ENCODE results near the gene RNASEH1. TPM values are rescaled to one million over a fixed set of nuclear protein-coding genes. Genes with fewer than 3 reads are reported as not detected.

Gene RNASEH1
- total and polyA plus RNA-seq, 2 of the 8 experiments (the other 6 are each of a cell fraction or from before 2014, with no cell fraction given) = 11.7 to 42.7 TPM

GRCh38 chr2:3547915-3548314 is 10.2 kb downstream of the RNASEH1 start:
- Histone ChIP-seq H2AK5ac (ENCODE audit: low read depth, low read length) (no peak overlapping the region), H3K4me3 (ENCODE audit: extremely low read depth in 1 of 4, insufficient read depth in 2 of 4, low read depth in 3 of 4, low read length in 4 of 4) (no peak overlapping the region), H3K56ac (replicated peaks; ENCODE audit: insufficient read length, low read depth, low read length) (no peak overlapping the region), H3K9me3 (ENCODE audit: insufficient read depth in 2 of 2, low read depth in 1 of 2, low read length in 1 of 2) (no peaks in the 10 kb centered on the region), H2BK12ac (ENCODE audit: low read depth, low read length) (no peak overlapping the region), H4K91ac (replicated peaks; ENCODE audit: insufficient read length, low read length) (no peak overlapping the region), H4K8ac (ENCODE audit: extremely low read depth, insufficient read depth, low read length) (no peak overlapping the region), H3K79me2 (ENCODE audit: control insufficient read depth in 1 of 2, insufficient read depth in 2 of 2, low read length in 2 of 2) (peaks cover 0 to 6% of the 10 kb centered on the region in 2 experiments; a peak in 1 of 4 replicates), H3K14ac (ENCODE audit: insufficient read length) (no peak overlapping the region), H3K9ac (replicated peaks in 1 of 4; ENCODE audit: extremely low read depth in 1 of 4, low read depth in 3 of 4, low read length in 3 of 4) (no peak overlapping the region), H2BK20ac (ENCODE audit: low read length) (no peak overlapping the region), H4K20me1 (replicated peaks in 1 of 2; ENCODE audit: control insufficient read depth in 1 of 2, insufficient read depth in 2 of 2, low read length in 2 of 2) (peaks cover 0 to 10% of the 10 kb centered on the region in 2 experiments), H3K27me3 (replicated peaks in 1 of 4; ENCODE audit: control insufficient read depth in 3 of 4, extremely low read depth in 1 of 4, insufficient read depth in 3 of 4, low read length in 3 of 4) (no peaks in the 10 kb centered on the region), H3K36me3 (ENCODE audit: control insufficient read depth in 2 of 4, insufficient read depth in 4 of 4, low read length in 3 of 4) (peaks cover 52 to 95% (median 82%) of the 10 kb centered on the region in 4 experiments), H3K18ac (ENCODE audit: extremely low read depth, low read length) (no peak overlapping the region), H2BK120ac (replicated peaks; ENCODE audit: low read depth, low read length) (no peak overlapping the region), H3K23ac (ENCODE audit: insufficient read length) (no peak overlapping the region), H4K5ac (ENCODE audit: insufficient read length, low read depth, low read length) (no peak overlapping the region), H3K4me2 (ENCODE audit: insufficient read depth in 1 of 2, low read depth in 2 of 2, low read length in 2 of 2) (no peak overlapping the region), H3K23me2 (ENCODE audit: low read depth, low read length) (no peaks in the 10 kb centered on the region; the same call in 1 of the 2 replicates), H3K27ac (ENCODE audit: low read depth, low read length) (no peak overlapping the region), H2BK5ac (ENCODE audit: low read depth, low read length) (no peak overlapping the region), H2BK15ac (ENCODE audit: low read length) (no peak overlapping the region), H3K4me1 (replicated peaks in 1 of 4; ENCODE audit: control insufficient read depth in 3 of 4, insufficient read depth in 4 of 4, low read length in 3 of 4) (no peaks in the 10 kb centered on the region), H3K4ac (replicated peaks; ENCODE audit: insufficient read length, low read depth, low read length) (no peak overlapping the region), H2AFZ (ENCODE audit: low read length) (no peak overlapping the region), H3K79me1 (ENCODE audit: low read depth, low read length) (peaks cover 4% of the 10 kb centered on the region; the same call in 1 of the 2 replicates)
- TF ChIP-seq TAF1 (IDR thresholded peaks at IDR 0.05; ENCODE audit: low read depth, low read length) = no peak
- no peak for TF ChIP-seq SIN3A (conservative IDR thresholded peaks at IDR 0.05 in 1 of 2, IDR thresholded peaks at IDR 0.05 in 1 of 2; ENCODE audit: low read depth in 1 of 2, low read length in 2 of 2)
- TF ChIP-seq CHD2 (IDR thresholded peaks at IDR 0.05; ENCODE audit: low read length) = no peak
- TF ChIP-seq PHF8 (conservative IDR thresholded peaks at IDR 0.05; ENCODE audit: low read depth, low read length) = no peak
- POLR2A ChIA-PET (ENCODE audit: partially characterized antibody) = interaction anchor here (0.9 to 1.7 kb wide), 2 partner anchors 10 to 40 kb away, joined by 3 to 12 read pairs; partner anchors contain the start of gene RNASEH1
- DNase-seq (ENCODE audit: low read depth in 1 of 2, low spot score in 2 of 2) (no peak), FAIRE-seq (no peak)
- CTCF ChIA-PET (ENCODE audit: partially characterized antibody) = interaction anchor here (1.0 to 1.2 kb wide), 2 partner anchors 11 kb away, joined by 3 to 4 read pairs; no protein-coding TSS in a partner anchor
- WGBS, 2 experiments (ENCODE audit: extremely low coverage in 1 of 2, insufficient coverage in 1 of 2, insufficient read length in 1 of 2, insufficient replicate concordance in 2 of 2, low coverage in 1 of 2, low lambda C conversion rate in 2 of 2, missing lambda C conversion rate in 1 of 2) = 91% methylated on average over 2 of the region's 2 CpGs; no CpG with 5 or more reads in 1 of the 2 experiments

Data from H1 (cell line).